Stimulated activated memory B cell treated with anti-CD40 and anti-IgM and Interleukin-4, amounts not matched to agents 10 μg/mL and 1 μg/mL and 100 μg/mL, for 72 hours (primary cell): Measurements from ENCODE around the gene ZNF223.

ENCODE experiments used
- ATAC-seq: fragments of 150-1000 bp; cut with Tn5 transposase; 2 replicates; pipeline ENCODE4 v1.10.0; 2021
- H3K27ac Mint-ChIP-seq: one replicate; pipeline ENCODE4 v1.8.0; 2022; ENCODE audit warnings: mild to moderate bottlenecking, mixed read lengths
- H3K27me3 Mint-ChIP-seq: one replicate; pipeline ENCODE4 v1.8.0; 2022; ENCODE audit warnings: mixed read lengths
- H3K36me3 Mint-ChIP-seq: one replicate; pipeline ENCODE4 v1.8.0; 2022; ENCODE audit warnings: mixed read lengths
- H3K4me1 Mint-ChIP-seq: one replicate; pipeline ENCODE4 v1.8.0; 2022; ENCODE audit warnings: mixed read lengths
- H3K4me3 Mint-ChIP-seq: one replicate; pipeline ENCODE4 v1.8.0; 2022; ENCODE audit warnings: mild to moderate bottlenecking, moderate library complexity, mixed read lengths
- H3K9me3 Mint-ChIP-seq: one replicate; pipeline ENCODE4 v1.8.0; 2022; ENCODE audit warnings: mixed read lengths

Gene ZNF223

DNA sequence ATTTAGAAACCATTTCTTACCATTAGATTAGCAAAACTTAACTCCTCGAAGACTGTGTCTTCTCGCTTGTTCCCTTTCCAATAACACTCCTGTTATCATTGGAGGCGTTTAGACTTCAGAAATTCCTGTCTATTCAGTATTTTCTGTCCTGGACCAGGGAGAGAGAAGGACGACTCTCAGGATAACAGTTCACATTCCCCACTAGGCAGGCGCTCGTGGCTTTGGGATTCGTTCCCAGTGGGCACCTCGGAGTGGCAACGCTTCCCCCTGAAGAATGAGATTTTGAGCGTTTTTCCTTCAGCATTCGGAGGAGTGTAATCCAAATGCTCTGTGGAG, 60.9 kb downstream of the ZNF223 start:
- H3K9me3 Mint-ChIP-seq = peaks cover 13% of the 10 kb centered on the region
- no peak for ATAC-seq
- H3K36me3 Mint-ChIP-seq = peaks cover 40% of the 10 kb centered on the region
- no peaks in the 10 kb centered on the region for H3K27me3 Mint-ChIP-seq
- H3K4me3 Mint-ChIP-seq = peak overlapping the region; percentile 94
- H3K27ac Mint-ChIP-seq = peak overlapping the region; percentile 81
- H3K4me1 Mint-ChIP-seq = peaks cover 26% of the 10 kb centered on the region

DNA sequence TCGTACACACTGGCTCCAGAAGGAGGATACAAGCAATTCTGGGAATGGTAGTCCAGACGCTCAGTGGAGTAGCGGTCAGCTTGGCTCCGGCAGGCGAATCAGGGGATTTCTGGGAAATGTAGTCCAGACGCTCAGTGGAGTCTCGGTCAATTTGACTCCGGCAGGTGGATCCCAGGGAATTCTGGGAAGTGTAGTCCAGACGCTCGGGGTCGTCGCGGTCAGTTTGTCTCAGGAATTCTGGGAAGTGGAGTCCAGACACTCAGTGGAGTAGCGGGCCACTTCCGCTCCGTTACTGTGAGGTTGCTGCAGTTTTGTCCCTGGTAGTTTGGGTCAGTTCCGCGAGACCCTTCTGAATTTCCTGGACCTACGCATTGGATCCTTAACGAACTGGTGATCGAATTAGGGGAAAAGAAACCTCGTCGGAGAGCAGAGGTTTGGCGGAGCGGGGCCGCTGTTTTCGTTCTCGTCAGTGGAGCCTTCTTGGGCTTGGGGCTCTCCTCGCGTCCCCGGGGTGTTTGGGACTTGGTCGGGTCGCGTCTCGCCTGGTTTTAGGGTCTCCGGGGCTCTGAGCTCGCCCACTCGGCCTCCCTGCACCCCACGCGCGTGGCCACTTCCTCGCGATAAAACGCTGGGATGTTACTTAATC, 61.4 kb downstream of the ZNF223 start, which contains the start of gene ZNF225:
ZNF225 (plus strand) TSS at position 262 of the 646 bp plus-strand sequence. CDS start 2,429 bp downstream, outside the sequence.
- Mint-ChIP-seq H3K4me1 (peaks cover 26% of the 10 kb centered on the region), H3K27me3 (no peaks in the 10 kb centered on the region), H3K9me3 (peaks cover 9% of the 10 kb centered on the region), H3K27ac (peak within 1 kb of the TSS; percentile 81), H3K4me3 (peak within 1 kb of the TSS; percentile 94), H3K36me3 (peaks cover 39% of the 10 kb centered on the region)
- peak; percentile 98 for ATAC-seq

DNA sequence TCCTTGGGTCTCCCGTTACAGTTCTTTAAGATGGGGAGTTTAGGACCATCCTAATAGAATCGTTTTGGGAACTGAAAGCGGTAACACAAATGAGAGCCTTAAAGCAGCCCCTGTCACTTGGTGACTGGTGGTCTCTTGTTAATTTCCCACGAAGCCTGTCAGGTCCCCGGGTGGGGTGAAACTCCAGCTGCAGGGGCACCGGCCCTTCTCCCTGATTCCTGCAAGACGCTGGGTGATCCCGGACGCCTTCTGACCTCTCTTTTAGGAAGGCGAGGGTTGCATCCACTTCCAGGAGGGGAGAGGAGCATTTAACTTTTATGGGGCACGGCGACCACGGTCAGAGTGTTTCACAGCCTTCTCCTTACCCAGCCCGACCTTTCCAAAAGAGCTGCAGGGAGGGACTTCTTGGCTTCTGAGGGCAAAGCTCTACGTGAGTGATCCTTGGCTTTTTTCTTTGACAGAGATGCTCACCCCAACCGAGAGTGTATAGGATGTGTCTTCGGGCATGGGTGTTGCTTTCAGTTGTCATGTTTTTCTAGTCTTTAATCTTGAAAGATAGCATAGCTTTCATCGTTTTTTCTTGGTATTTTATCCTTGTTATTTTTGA, 62.1 kb downstream of the ZNF223 start:
- Mint-ChIP-seq H3K4me1 (peaks cover 26% of the 10 kb centered on the region), H3K27ac (peak overlapping the region; percentile 81), H3K36me3 (peaks cover 44% of the 10 kb centered on the region), H3K27me3 (no peaks in the 10 kb centered on the region), H3K9me3 (peaks cover 9% of the 10 kb centered on the region), H3K4me3 (peak overlapping the region; percentile 94)
- peak; percentile 14 for ATAC-seq
